Measurements from ENCODE around the gene NAGK.
"Not testable (repeated sequence)": the region's sequence is repeated elsewhere in the genome, so short reads cannot be mapped to it uniquely, and the experiment has no call there.

GRCh38 chr2:71092491-71093260 is 24.2 kb downstream of the NAGK start:
- TF ChIP-seq, protein P1, sequence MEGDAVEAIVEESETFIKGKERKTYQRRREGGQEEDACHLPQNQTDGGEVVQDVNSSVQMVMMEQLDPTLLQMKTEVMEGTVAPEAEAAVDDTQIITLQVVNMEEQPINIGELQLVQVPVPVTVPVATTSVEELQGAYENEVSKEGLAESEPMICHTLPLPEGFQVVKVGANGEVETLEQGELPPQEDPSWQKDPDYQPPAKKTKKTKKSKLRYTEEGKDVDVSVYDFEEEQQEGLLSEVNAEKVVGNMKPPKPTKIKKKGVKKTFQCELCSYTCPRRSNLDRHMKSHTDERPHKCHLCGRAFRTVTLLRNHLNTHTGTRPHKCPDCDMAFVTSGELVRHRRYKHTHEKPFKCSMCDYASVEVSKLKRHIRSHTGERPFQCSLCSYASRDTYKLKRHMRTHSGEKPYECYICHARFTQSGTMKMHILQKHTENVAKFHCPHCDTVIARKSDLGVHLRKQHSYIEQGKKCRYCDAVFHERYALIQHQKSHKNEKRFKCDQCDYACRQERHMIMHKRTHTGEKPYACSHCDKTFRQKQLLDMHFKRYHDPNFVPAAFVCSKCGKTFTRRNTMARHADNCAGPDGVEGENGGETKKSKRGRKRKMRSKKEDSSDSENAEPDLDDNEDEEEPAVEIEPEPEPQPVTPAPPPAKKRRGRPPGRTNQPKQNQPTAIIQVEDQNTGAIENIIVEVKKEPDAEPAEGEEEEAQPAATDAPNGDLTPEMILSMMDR (IDR thresholded peaks at IDR 0.05; ENCODE audit: low read depth, low read length, poor library complexity, severe bottlenecking): not testable (repeated sequence)
- TF ChIP-seq EZH2phosphoT487 (IDR thresholded peaks at IDR 0.05; ENCODE audit: borderline replicate concordance, low read length): not testable (repeated sequence)

Measured in DOHH2 (cell line).